ENCODE results near the gene PSMB2.

PSMB2 gene

DNA sequence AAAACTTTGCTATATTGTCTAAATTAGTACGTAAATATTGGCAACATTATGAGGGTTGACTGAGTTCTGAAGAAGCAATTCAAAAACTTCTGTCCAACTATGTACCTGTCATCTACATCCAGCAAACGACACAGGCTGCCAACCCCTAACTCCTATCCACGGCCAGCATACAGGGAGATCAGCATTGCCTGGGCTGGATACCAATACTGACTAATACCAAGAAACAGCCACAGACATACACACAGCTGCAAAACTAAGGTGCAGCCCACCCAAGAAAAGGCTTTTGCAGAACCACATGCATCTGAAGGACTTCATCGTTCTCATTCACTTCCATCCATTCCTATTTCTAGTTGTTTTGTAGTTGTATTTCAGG is 86.1 kb downstream of the PSMB2 start (continued):
- no peak for TF ChIP-seq ZNF843 (tag by site-specific recombination; IDR thresholded peaks at IDR 0.05)
- TF ChIP-seq HOXD13 (CRISPR knock-in tag; IDR thresholded peaks at IDR 0.05; ENCODE audit: borderline replicate concordance): no peak
- TF ChIP-seq ZNF133 (tag by site-specific recombination; IDR thresholded peaks at IDR 0.05): no peak

GRCh38 chr1:35554266-35555211 is 86.8 kb downstream of the PSMB2 start:
- no peak overlapping the region for H3K4me3 ChIP-seq (ENCODE audit: low read depth, low read length)
- ChIA-PET CTCF (no interaction called here), POLR2A (no interaction called here)

DNA sequence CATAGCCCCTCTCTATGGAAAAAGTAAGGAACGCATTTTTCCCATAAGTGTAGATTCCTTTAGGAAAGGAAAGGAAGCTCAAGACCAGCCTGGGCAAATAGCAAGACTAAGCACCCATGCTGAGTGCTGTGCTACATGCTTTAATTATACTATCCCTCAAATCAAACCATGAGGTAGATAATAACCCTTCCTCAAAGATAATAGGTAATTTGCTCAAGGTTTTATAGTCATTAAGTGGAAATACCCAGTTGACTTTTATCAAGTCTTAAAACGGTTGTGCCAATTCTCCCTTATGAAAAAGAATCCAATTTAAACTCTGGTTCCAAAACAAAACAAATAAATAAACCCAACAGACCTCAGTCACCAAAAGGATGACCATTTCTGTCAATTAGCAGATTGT is 87.5 kb downstream of the PSMB2 start:
- POLR2A ChIA-PET: no interaction called here
- Histone ChIP-seq H3K9me3 (ENCODE audit: control insufficient read depth, insufficient read depth, low read depth, low read length) (no peaks in the 10 kb centered on the region), H3K4me1 (ENCODE audit: control insufficient read depth, insufficient read depth, low read length) (peaks cover 27% of the 10 kb centered on the region), H3K27ac (ENCODE audit: extremely low read depth, low read depth, low read length) (no peak overlapping the region), H3K36me3 (ENCODE audit: control insufficient read depth in 2 of 2, insufficient read depth in 1 of 2, low read length in 2 of 2) (peaks cover 24 to 47% of the 10 kb centered on the region in 2 experiments; a peak in 2 of 3 replicates), H3K4me3 (ENCODE audit: low read depth, low read length) (no peak overlapping the region)
- CTCF ChIA-PET: interaction anchor here (0.6 kb wide), 1 partner anchor 17 kb away, joined by 4 read pairs; no protein-coding TSS in a partner anchor
- TF ChIP-seq, protein P1, sequence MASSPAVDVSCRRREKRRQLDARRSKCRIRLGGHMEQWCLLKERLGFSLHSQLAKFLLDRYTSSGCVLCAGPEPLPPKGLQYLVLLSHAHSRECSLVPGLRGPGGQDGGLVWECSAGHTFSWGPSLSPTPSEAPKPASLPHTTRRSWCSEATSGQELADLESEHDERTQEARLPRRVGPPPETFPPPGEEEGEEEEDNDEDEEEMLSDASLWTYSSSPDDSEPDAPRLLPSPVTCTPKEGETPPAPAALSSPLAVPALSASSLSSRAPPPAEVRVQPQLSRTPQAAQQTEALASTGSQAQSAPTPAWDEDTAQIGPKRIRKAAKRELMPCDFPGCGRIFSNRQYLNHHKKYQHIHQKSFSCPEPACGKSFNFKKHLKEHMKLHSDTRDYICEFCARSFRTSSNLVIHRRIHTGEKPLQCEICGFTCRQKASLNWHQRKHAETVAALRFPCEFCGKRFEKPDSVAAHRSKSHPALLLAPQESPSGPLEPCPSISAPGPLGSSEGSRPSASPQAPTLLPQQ (tag by site-specific recombination; IDR thresholded peaks at IDR 0.05): peak; percentile 19; the same call in 1 of the 2 replicates
- TF ChIP-seq SP7 (tag by site-specific recombination; IDR thresholded peaks at IDR 0.05): peak; percentile 77
- no peak for TF ChIP-seq ZBTB21 (tag by site-specific recombination; IDR thresholded peaks at IDR 0.05)
- no peak for TF ChIP-seq ZXDB (tag by site-specific recombination; IDR thresholded peaks at IDR 0.05)
- TF ChIP-seq SCRT1 (tag by site-specific recombination; IDR thresholded peaks at IDR 0.05; ENCODE audit: borderline replicate concordance): peak; percentile 45; the same call in 1 of the 2 replicates
- TF ChIP-seq IKZF3 (tag by site-specific recombination; IDR thresholded peaks at IDR 0.05): 0 out of 2 replicates have a peak, but pooled peaks have one; percentile 21

More at GRCh38 chr1:35554266-35555211, 86.8 kb downstream of the PSMB2 start:
- H3K9me3 ChIP-seq (ENCODE audit: control insufficient read depth, insufficient read depth, low read depth, low read length): no peaks in the 10 kb centered on the region
- no peak overlapping the region for H3K27ac ChIP-seq (ENCODE audit: extremely low read depth, low read depth, low read length)
- H3K4me1 ChIP-seq (ENCODE audit: control insufficient read depth, insufficient read depth, low read length): peaks cover 27% of the 10 kb centered on the region
- TF ChIP-seq SP7 (tag by site-specific recombination; IDR thresholded peaks at IDR 0.05): peak; percentile 94
- TF ChIP-seq YY1 (tag by site-specific recombination; IDR thresholded peaks at IDR 0.05): no peak
- TF ChIP-seq IKZF3 (tag by site-specific recombination; IDR thresholded peaks at IDR 0.05): 0 out of 2 replicates have a peak, but pooled peaks have one; percentile 46
- no peak for TF ChIP-seq ZNF664 (tag by site-specific recombination; IDR thresholded peaks at IDR 0.05)
- TF ChIP-seq SCRT2 (tag by site-specific recombination; IDR thresholded peaks at IDR 0.05): peak; percentile 67
- peak; percentile 52 for TF ChIP-seq PRDM6 (tag by site-specific recombination; IDR thresholded peaks at IDR 0.05)
- TF ChIP-seq ZXDB (tag by site-specific recombination; IDR thresholded peaks at IDR 0.05): peak; percentile 18; the same call in 1 of the 2 replicates
- H3K36me3 ChIP-seq (ENCODE audit: control insufficient read depth in 2 of 2, insufficient read depth in 1 of 2, low read length in 2 of 2): peaks cover 24 to 44% of the 10 kb centered on the region in 2 experiments; a peak in 2 of 3 replicates

Data from HEK293 (cell line).